A549 (cell line): ENCODE data around the gene IFT80.

Experiments
- NFE2L2 ChIP-seq: fragments of 150-350 bp; conservative IDR thresholded peaks from 2 replicates; pipeline ENCODE4 v1.6.1; 2014; ENCODE audit warnings: low read length
- SMC3 ChIP-seq: fragments of >200 bp; sonication (Bioruptor Twin); formaldehyde crosslinking; IDR thresholded peaks from 3 replicates; pipeline ENCODE4 v1.6.1; 2018; ENCODE audit warnings: inconsistent platforms
- TF ChIP-seq, protein P1 (sequence below): fragments of >200 bp; sonication (Bioruptor Twin); formaldehyde crosslinking; IDR thresholded peaks from 3 replicates; pipeline ENCODE4 v1.5.1; 2016

DNA sequence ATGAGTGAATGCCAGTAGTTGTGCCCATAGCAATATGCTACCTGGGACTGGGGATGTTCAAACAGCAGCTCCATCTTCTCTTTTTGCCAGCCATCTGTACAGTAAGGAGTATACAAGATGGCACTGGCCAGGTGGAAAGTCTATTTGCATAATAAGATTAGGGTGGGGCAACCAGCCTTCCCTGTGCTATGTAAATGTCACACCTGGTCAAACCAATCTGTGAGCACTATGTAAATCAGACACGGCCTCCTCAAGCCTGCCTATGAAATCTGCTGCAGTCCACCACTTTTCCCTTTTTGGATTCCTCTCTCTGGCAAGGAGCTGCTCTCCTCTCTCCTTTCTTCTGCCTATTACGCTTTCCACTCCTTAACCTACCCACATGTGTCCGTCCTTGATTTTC, 120.8 kb downstream of the IFT80 start:
- no peak for TF ChIP-seq NFE2L2
- TF ChIP-seq, protein P1, sequence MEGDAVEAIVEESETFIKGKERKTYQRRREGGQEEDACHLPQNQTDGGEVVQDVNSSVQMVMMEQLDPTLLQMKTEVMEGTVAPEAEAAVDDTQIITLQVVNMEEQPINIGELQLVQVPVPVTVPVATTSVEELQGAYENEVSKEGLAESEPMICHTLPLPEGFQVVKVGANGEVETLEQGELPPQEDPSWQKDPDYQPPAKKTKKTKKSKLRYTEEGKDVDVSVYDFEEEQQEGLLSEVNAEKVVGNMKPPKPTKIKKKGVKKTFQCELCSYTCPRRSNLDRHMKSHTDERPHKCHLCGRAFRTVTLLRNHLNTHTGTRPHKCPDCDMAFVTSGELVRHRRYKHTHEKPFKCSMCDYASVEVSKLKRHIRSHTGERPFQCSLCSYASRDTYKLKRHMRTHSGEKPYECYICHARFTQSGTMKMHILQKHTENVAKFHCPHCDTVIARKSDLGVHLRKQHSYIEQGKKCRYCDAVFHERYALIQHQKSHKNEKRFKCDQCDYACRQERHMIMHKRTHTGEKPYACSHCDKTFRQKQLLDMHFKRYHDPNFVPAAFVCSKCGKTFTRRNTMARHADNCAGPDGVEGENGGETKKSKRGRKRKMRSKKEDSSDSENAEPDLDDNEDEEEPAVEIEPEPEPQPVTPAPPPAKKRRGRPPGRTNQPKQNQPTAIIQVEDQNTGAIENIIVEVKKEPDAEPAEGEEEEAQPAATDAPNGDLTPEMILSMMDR: no peak
- TF ChIP-seq SMC3: no peak
